Cardiac muscle cell (in vitro differentiated cells and primary cell): ENCODE data around the gene OPN1SW. TPM values are rescaled to one million over a fixed set of nuclear protein-coding genes. Genes with fewer than 3 reads are reported as not detected.

Experiments
- DNase-seq, 2 donors: peaks; one replicate each; pipeline versions ENCODE4 v3.0.0 to v3.0.0-alpha.2; 2010 to 2017; ENCODE audit warnings: low read depth in 1 of 2, low spot score in 1 of 2
- H3K27ac ChIP-seq: fragments of 200-600 bp; sonication (generic); 2 replicates; pipeline ENCODE4 v1.5.1; 2016
- H3K27me3 ChIP-seq: fragments of 200-600 bp; sonication (generic); 2 replicates; pipeline ENCODE4 v1.6.0; 2016; ENCODE audit warnings: control low read depth
- H3K36me3 ChIP-seq: fragments of 200-600 bp; sonication (generic); 2 replicates; pipeline ENCODE4 v1.5.1; 2016; ENCODE audit warnings: control low read depth
- H3K4me1 ChIP-seq: fragments of 200-600 bp; sonication (generic); 2 replicates; pipeline ENCODE4 v1.8.1; 2017; ENCODE audit warnings: low read depth, mild to moderate bottlenecking, mixed run types
- H3K4me3 ChIP-seq: fragments of 200-600 bp; sonication (generic); 2 replicates; pipeline ENCODE4 v1.5.1; 2016; ENCODE audit warnings: mild to moderate bottlenecking
- H3K9me3 ChIP-seq: fragments of 200-600 bp; sonication (generic); 2 replicates; pipeline ENCODE4 v1.5.1; 2017; ENCODE audit warnings: low read depth, mild to moderate bottlenecking, control low read depth
- polyA plus RNA-seq: library from polyadenylated mRNA; unstranded; fragments of >200 nt; fragmentation: Nextera tagmentation; extraction: Ambion mirVana; gene quantifications from 2 replicates; pipeline ENCODE4 v1.2.1, GENCODE V29; 2016
- total RNA-seq: library from RNA; depleted of rRNA; stranded (reverse); fragments of >200 nt; gene quantifications from 2 replicates; pipeline ENCODE4 v1.2.3, GENCODE V29; 2016
- TF ChIP-seq, protein P1 (sequence below): IDR thresholded peaks from 2 replicates; pipeline ENCODE4 v1.5.1; 2012; ENCODE audit warnings: low read depth, mild to moderate bottlenecking, low read length

Gene OPN1SW
- total and polyA plus RNA-seq, 2 experiments from 2014 or later, result 2.1 TPM; not detected in 1

DNA sequence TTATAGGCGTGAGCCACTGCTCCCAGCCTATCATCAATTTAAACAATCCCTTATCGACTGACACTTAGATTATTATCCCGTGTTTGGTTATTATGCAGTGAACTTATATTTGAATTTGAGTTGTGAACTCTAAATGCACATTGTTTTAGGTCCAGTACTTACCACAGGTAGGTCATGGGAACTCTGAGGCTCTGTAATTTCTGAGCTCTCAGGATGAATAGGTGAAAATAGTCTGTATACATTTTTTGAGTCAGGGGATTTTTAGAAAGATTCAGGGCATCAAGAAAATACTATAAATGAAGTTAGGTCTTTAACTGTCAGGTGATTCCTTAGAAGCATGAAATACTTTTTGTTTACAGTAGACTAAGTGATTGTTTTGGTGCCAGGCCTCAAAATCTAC is 25.0 kb upstream of the OPN1SW start:
- Histone ChIP-seq H3K36me3 (peaks cover 3% of the 10 kb centered on the region), H3K4me1 (no peaks in the 10 kb centered on the region), H3K9me3 (no peaks in the 10 kb centered on the region), H3K27ac (no peak overlapping the region), H3K27me3 (no peaks in the 10 kb centered on the region), H3K4me3 (no peak overlapping the region)
- DNase-seq, result no peak
- TF ChIP-seq, protein P1, sequence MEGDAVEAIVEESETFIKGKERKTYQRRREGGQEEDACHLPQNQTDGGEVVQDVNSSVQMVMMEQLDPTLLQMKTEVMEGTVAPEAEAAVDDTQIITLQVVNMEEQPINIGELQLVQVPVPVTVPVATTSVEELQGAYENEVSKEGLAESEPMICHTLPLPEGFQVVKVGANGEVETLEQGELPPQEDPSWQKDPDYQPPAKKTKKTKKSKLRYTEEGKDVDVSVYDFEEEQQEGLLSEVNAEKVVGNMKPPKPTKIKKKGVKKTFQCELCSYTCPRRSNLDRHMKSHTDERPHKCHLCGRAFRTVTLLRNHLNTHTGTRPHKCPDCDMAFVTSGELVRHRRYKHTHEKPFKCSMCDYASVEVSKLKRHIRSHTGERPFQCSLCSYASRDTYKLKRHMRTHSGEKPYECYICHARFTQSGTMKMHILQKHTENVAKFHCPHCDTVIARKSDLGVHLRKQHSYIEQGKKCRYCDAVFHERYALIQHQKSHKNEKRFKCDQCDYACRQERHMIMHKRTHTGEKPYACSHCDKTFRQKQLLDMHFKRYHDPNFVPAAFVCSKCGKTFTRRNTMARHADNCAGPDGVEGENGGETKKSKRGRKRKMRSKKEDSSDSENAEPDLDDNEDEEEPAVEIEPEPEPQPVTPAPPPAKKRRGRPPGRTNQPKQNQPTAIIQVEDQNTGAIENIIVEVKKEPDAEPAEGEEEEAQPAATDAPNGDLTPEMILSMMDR, result no peak

DNA sequence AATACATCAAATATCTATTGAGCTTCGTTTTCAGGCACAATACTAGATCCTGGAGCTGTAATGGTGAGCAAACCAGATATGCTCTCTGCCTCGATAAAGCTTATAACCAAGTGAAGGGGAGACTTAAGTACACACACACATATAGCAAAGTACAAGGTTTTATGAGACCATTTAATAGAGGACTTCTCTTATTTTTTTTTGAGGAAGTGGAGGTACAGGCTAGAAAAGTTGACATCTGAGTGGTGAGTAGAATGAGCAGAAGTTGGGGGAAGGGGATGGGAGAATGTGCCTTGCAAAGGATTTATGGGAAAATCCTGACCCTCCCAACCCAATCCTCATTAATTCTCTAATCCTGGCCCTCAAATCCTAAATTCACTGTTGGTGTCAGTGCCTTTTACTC is 23.9 kb upstream of the OPN1SW start:
- Histone ChIP-seq H3K9me3 (no peaks in the 10 kb centered on the region), H3K27me3 (no peaks in the 10 kb centered on the region), H3K36me3 (peaks cover 3% of the 10 kb centered on the region), H3K4me1 (no peaks in the 10 kb centered on the region), H3K4me3 (no peak overlapping the region), H3K27ac (no peak overlapping the region)
- DNase-seq, result no peak
- TF ChIP-seq, protein P1, result no peak

DNA sequence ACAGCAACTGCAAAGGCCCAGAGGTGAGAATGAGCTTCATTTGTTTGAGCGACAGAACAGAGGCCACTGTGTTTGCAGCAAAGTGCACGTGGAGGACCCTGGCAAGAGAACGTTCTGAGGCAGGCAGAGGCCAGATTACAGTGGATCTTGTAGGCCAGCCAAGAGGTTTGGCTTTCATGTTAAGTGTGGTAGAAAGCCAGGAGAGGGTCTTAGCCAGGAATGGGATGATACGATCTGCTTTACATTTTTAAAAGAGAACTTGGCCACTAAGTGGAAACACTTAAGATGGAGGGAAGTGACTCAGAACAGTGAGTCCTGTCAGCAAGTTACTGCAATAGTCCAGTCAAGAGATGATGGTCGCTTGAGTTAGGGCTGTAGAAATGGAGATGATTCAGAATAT is 20.7 kb upstream of the OPN1SW start:
- TF ChIP-seq, protein P1, result no peak
- Histone ChIP-seq H3K4me1 (no peaks in the 10 kb centered on the region), H3K36me3 (peaks cover 3% of the 10 kb centered on the region), H3K27ac (no peak overlapping the region), H3K27me3 (no peaks in the 10 kb centered on the region), H3K4me3 (no peak overlapping the region), H3K9me3 (no peaks in the 10 kb centered on the region)
- DNase-seq, result peak in 1 of 2 donors; percentile 94

DNA sequence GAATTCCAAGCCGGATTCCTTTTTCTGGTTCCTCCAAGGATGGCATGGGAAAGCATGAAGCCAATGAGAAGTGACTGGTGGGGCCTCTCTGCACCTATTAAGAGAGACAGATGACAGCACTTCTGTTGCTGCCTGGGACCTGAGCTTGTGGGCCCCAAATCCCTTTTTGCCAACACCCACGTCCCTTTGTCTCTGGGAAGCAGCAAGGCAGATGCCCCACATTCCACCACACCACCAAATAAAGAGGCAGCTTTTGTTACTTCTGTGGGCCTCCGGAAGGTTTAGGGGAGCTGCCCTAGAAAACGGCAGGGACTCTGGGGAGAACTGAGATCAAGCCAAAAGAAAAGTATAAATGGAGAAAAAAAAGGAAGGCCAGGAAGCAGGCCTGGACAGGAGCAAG is 19.5 kb upstream of the OPN1SW start:
- H3K27ac ChIP-seq, result no peak overlapping the region
- DNase-seq, result no peak

DNA sequence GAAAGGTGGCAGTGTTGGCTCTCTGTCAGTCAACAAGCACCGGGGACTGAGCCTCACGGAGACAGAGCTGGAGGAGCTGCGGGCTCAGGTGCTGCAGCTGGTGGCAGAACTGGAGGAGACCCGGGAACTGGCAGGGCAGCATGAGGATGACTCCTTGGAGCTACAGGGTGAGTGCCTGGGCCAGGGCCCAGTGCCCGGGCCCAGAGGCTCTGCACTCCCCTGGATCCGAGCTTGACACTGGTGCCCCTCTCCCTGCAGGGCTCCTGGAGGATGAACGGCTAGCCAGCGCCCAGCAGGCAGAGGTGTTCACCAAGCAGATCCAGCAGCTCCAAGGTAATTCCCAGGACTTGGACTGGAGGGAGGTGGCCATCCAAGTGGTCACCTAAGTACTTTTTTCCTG is 18.8 kb upstream of the OPN1SW start:
- Histone ChIP-seq H3K4me1 (no peaks in the 10 kb centered on the region), H3K9me3 (no peaks in the 10 kb centered on the region), H3K27ac (no peak overlapping the region), H3K36me3 (no peaks in the 10 kb centered on the region), H3K27me3 (no peaks in the 10 kb centered on the region), H3K4me3 (no peak overlapping the region)
- TF ChIP-seq, protein P1, result no peak
- no peak for DNase-seq

More for the DNA sequence above, 19.5 kb upstream of the OPN1SW start:
- Histone ChIP-seq H3K9me3 (no peaks in the 10 kb centered on the region), H3K27me3 (no peaks in the 10 kb centered on the region), H3K4me1 (no peaks in the 10 kb centered on the region), H3K4me3 (no peak overlapping the region), H3K36me3 (peaks cover 3% of the 10 kb centered on the region)
- TF ChIP-seq, protein P1, result no peak

DNA sequence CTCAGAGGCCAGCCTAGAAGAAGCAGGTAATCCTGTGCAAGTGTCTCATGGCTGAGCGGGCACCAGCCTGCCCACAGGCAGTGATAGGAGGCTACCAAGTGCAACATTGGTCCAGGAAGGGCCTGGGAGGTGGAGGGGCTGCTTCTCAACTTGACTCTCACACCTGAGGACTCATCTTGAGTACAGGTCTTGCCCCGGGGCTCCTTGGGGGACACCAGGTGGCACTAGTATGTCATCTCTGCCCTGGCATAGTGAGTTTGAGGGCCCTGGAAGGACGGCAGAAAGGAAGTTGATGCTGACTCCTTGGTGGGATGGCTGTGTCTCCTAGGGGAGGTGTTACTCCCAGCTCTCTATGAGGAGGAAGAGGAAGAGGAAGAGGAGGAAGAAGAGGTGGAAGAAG is 18.4 kb upstream of the OPN1SW start:
- TF ChIP-seq, protein P1, result no peak
- H3K27me3 ChIP-seq, result no peaks in the 10 kb centered on the region
- H3K9me3 ChIP-seq, result no peaks in the 10 kb centered on the region
- H3K4me1 ChIP-seq, result no peaks in the 10 kb centered on the region
- no peak for DNase-seq
- no peak overlapping the region for H3K27ac ChIP-seq
- H3K36me3 ChIP-seq, result no peaks in the 10 kb centered on the region
- no peak overlapping the region for H3K4me3 ChIP-seq
